RWPE2 (cell line): ENCODE measurements around the gene EZR.
"Not testable (repeated sequence)": the region's sequence is repeated elsewhere in the genome, so short reads cannot be mapped to it uniquely, and the experiment has no call there.

Source experiments
- ATAC-seq: fragments of 200-7000 bp; cut with Tn5 transposase; 3 replicates; pipeline ENCODE4 v1.9.1; 2021; ENCODE audit warnings: low read depth
- DNase-seq: peaks from one replicate; pipeline ENCODE4 v3.0.0-alpha.2; 2020; ENCODE audit warnings: low spot score
- H3K27ac ChIP-seq: fragments of 450-650 bp; 2 replicates; pipeline ENCODE4 v1.5.1; 2017; ENCODE audit warnings: mild to moderate bottlenecking; ENCODE audit not compliant: poor library complexity, severe bottlenecking
- H3K27me3 ChIP-seq: fragments of 250-450 bp; sonication (Bioruptor Pico); 2 replicates; pipeline ENCODE4 v1.5.1; 2021; ENCODE audit warnings: mild to moderate bottlenecking, moderate library complexity; ENCODE audit not compliant: insufficient read depth, poor library complexity, severe bottlenecking
- H3K36me3 ChIP-seq: fragments of 250-450 bp; sonication (Bioruptor Pico); 2 replicates; pipeline ENCODE4 v1.5.1; 2020; ENCODE audit warnings: low read depth, mild to moderate bottlenecking, moderate library complexity
- H3K4me1 ChIP-seq: fragments of 250-450 bp; sonication (Bioruptor Pico); 2 replicates; pipeline ENCODE4 v1.5.1; 2021; ENCODE audit warnings: mild to moderate bottlenecking, moderate library complexity; ENCODE audit not compliant: insufficient read depth, poor library complexity, severe bottlenecking
- H3K4me3 ChIP-seq: fragments of 250-450 bp; sonication (Bioruptor Pico); 2 replicates; pipeline ENCODE4 v1.5.1; 2021; ENCODE audit warnings: mild to moderate bottlenecking, moderate library complexity; ENCODE audit not compliant: severe bottlenecking
- H3K9me3 ChIP-seq: fragments of 250-450 bp; sonication (Bioruptor Pico); 2 replicates; pipeline ENCODE4 v1.5.1; 2021; ENCODE audit warnings: mild to moderate bottlenecking, moderate library complexity; ENCODE audit not compliant: severe bottlenecking
- CTCF ChIP-seq: fragments of 450-650 bp; IDR thresholded peaks from one replicate; pipeline ENCODE4 v1.5.1; 2017; ENCODE audit warnings: mild to moderate bottlenecking, moderate library complexity; ENCODE audit not compliant: poor library complexity, severe bottlenecking

Gene EZR

GRCh38 chr6:158825951-158826306 is 6.8 kb upstream of the EZR start:
- no peaks in the 10 kb centered on the region for H3K36me3 ChIP-seq
- no peaks in the 10 kb centered on the region for H3K27me3 ChIP-seq
- H3K4me1 ChIP-seq: no peaks in the 10 kb centered on the region
- H3K4me3 ChIP-seq: no peak overlapping the region
- ATAC-seq (no peak), DNase-seq (no peak)
- no peak for TF ChIP-seq CTCF
- no peak overlapping the region for H3K27ac ChIP-seq
- no peaks in the 10 kb centered on the region for H3K9me3 ChIP-seq

DNA sequence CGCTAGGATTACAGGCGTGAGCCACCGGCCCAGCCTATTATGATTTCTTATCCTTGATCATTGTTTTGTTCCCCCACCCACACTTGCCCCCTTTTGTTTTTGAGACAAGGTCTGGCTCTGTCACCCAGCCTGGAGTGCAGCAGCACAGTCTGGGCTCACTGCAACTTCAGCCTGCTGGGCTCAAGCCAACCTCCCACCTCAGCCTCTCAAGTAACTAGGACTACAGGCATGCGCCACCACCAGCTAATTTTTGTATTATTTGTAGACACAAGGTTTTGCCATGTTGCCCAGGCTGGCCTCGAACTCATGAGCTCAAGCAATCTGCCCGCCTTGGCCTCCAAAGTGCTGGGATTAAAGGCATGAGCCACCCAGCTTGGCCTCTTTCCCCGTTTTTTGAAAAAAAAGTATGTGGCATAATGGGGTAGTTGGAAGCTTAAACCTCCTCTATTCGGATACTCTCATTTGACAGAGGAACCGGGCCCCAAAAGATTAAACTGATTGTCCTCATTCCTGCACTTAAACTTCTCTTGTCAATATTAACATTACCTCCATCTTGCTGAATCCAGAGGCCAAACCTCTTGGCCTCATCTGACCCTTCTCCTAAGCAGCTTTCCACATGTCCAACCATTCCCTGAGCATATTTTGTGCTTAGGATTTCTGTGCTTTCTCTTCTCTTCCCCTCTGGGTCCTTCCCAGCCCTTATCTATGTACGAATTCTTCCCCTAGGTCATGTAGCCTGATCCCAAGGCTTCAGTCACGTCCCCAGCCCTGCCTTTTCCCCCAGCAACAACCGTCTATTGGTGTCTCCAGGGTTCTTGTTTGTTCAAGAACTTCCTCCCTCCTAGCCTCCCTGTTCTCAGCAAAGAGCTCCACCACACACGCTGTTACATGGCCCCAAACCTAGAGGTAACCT is 6.1 kb upstream of the EZR start:
- H3K4me1 ChIP-seq: no peaks in the 10 kb centered on the region
- TF ChIP-seq CTCF: no peak
- no peaks in the 10 kb centered on the region for H3K36me3 ChIP-seq
- no peak overlapping the region for H3K27ac ChIP-seq
- H3K27me3 ChIP-seq: no peaks in the 10 kb centered on the region
- ATAC-seq (no peak), DNase-seq (no peak)
- H3K4me3 ChIP-seq: no peak overlapping the region
- H3K9me3 ChIP-seq: no peaks in the 10 kb centered on the region

DNA sequence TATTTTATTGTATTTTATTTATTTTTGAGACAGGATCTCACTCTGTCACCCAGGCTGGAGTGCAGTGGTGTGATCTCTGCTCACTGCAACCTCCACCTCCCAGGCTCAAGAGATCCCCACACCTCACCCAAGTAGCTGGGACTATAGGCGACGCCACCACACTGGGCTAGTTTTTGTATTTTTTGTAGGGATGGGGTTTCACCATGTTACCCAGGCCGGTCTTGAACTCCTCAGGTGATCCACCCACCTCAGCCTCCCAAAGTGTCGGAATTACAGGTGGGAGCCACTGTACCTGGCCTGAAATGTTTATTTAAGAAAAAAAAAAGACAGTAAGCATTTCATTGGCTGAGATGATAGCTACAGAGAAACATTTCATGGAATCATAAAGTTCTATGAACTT is 4.4 kb upstream of the EZR start:
- not testable (repeated sequence) for DNase-seq, ATAC-seq, H3K9me3 ChIP-seq, H3K27me3 ChIP-seq, H3K4me3 ChIP-seq, H3K27ac ChIP-seq, H3K4me1 ChIP-seq, H3K36me3 ChIP-seq

DNA sequence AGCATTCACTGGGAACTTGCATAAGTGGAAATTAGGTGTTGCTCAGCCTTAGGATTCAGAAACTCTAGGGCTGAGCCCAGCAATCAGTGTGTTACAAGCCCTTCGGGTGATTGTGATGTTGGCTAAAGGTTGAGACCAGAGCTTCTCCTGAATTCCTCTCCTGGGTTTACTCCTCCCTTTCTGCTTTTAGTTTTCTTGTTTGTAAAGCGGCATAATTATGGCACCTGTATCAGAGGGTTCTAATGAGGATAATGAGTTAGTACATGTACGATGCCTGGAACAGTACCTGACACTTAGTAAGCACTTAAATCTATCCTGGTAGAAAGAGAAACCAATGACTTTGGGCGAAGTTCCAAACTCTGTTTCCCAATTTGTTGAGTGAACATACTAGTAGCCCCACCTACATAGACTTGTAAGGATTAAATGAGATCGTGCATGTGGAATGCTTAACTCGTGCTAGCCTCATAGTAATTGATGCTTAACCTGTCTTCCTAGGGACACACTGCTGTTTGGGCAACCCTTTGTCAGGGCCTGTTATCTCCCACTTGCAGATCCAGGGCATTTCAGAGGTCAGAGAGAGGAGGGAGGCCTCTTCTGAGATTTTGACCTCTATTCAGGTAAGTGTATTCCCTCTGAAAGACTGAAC is 932 bp upstream of the EZR start:
- no peaks in the 10 kb centered on the region for H3K27me3 ChIP-seq
- H3K27ac ChIP-seq: peak overlapping the region; percentile 86
- no peak overlapping the region for H3K4me3 ChIP-seq
- no peak for DNase-seq
- no peak for TF ChIP-seq CTCF
- no peak for ATAC-seq
- peaks cover 22% of the 10 kb centered on the region for H3K4me1 ChIP-seq
- no peaks in the 10 kb centered on the region for H3K9me3 ChIP-seq
- H3K36me3 ChIP-seq: peaks cover 29% of the 10 kb centered on the region

- Histone ChIP-seq H3K9me3 (no peaks in the 10 kb centered on the region), H3K27me3 (no peaks in the 10 kb centered on the region), H3K36me3 (peaks cover 43% of the 10 kb centered on the region), H3K4me3 (peak overlapping the region; percentile 99), H3K27ac (peak overlapping the region; percentile 86), H3K4me1 (peaks cover 33% of the 10 kb centered on the region)
- no peak for TF ChIP-seq CTCF
- DNase-seq (peak; percentile 76), ATAC-seq (peak; percentile 58)
Observed at GRCh38 chr6:158818581-158819212, 471 bp downstream of the EZR start.
